GM19193 (cell line): ENCODE data around the gene KIAA1191.

ENCODE experiments used
- POLR2A ChIP-seq: IDR thresholded peaks from 4 replicates; pipeline ENCODE4 v1.6.1; 2011; ENCODE audit not compliant: insufficient read depth, insufficient read length; ENCODE audit errors: extremely low read depth

Gene KIAA1191

GRCh38 chr5:176356179-176356566 is 5.4 kb downstream of the KIAA1191 start:
- no peak for TF ChIP-seq POLR2A

GRCh38 chr5:176355400-176356178 is 6.0 kb downstream of the KIAA1191 start:
- TF ChIP-seq POLR2A, result no peak

GRCh38 chr5:176353533-176353932 is 8.0 kb downstream of the KIAA1191 start:
- TF ChIP-seq POLR2A, result no peak

- no peak for TF ChIP-seq POLR2A
These were observed 9.3 kb downstream of the KIAA1191 start for GRCh38 chr5:176352116-176352878.

GRCh38 chr5:176350416-176350815 is 11.1 kb downstream of the KIAA1191 start:
- no peak for TF ChIP-seq POLR2A

GRCh38 chr5:176342766-176343458 is 18.7 kb downstream of the KIAA1191 start:
- TF ChIP-seq POLR2A, result no peak

- TF ChIP-seq POLR2A, result no peak
These were observed 19.4 kb downstream of the KIAA1191 start for GRCh38 chr5:176342158-176342483.

GRCh38 chr5:176341325-176342157 is 20.0 kb downstream of the KIAA1191 start:
- TF ChIP-seq POLR2A, result no peak

- no peak for TF ChIP-seq POLR2A
These were observed 22.3 kb downstream of the KIAA1191 start for GRCh38 chr5:176339304-176339703.

- no peak for TF ChIP-seq POLR2A
These were observed 23.7 kb downstream of the KIAA1191 start for GRCh38 chr5:176337913-176338312.

GRCh38 chr5:176334031-176334770 is 27.4 kb downstream of the KIAA1191 start:
- no peak for TF ChIP-seq POLR2A

GRCh38 chr5:176320577-176320976 is 41.0 kb downstream of the KIAA1191 start:
- TF ChIP-seq POLR2A, result no peak

- TF ChIP-seq POLR2A, result no peak
These were observed 41.6 kb downstream of the KIAA1191 start for GRCh38 chr5:176319827-176320554.

- TF ChIP-seq POLR2A, result no peak
These were observed 43.8 kb downstream of the KIAA1191 start for GRCh38 chr5:176317534-176318374.
